GM18951 (cell line): ENCODE measurements around the gene GATA2.

Source experiments
- POLR2A ChIP-seq: IDR thresholded peaks from 4 replicates; pipeline ENCODE4 v1.6.1; 2011; ENCODE audit warnings: mild to moderate bottlenecking; ENCODE audit not compliant: insufficient read length, insufficient read depth; ENCODE audit errors: extremely low read depth
- in situ Hi-C: fragments of 300-500 bp; cut with MboI; formaldehyde crosslinking; loops from one replicate; pipeline ENCODE4 v1.12.0; 2022; ENCODE audit warnings: low sequenced_read_pairs, mixed read lengths, inconsistent platforms; ENCODE audit not compliant: unreplicated experiment

Gene GATA2

GRCh38 chr3:128482666-128483656 lies 10.0 kb downstream of the GATA2 start:
- in situ Hi-C loops: no loop called here
- no peak for TF ChIP-seq POLR2A

- in situ Hi-C loops: no loop called here
- no peak for TF ChIP-seq POLR2A
Observed at GRCh38 chr3:128482175-128482574, 10.8 kb downstream of the GATA2 start.

GRCh38 chr3:128481438-128481942 lies 11.5 kb downstream of the GATA2 start:
- no peak for TF ChIP-seq POLR2A

GRCh38 chr3:128480717-128481437 lies 12.1 kb downstream of the GATA2 start:
- in situ Hi-C loops: no loop called here
- TF ChIP-seq POLR2A: no peak

More at GRCh38 chr3:128481438-128481942, 11.5 kb downstream of the GATA2 start:
- in situ Hi-C loops: no loop called here

GRCh38 chr3:128480278-128480677 lies 12.7 kb downstream of the GATA2 start:
- in situ Hi-C loops: no loop called here
- no peak for TF ChIP-seq POLR2A

- in situ Hi-C loops: no loop called here
- TF ChIP-seq POLR2A: no peak
Observed at GRCh38 chr3:128479558-128480086, 13.4 kb downstream of the GATA2 start.

- in situ Hi-C loops: no loop called here
- no peak for TF ChIP-seq POLR2A
Observed at GRCh38 chr3:128478576-128479506, 14.2 kb downstream of the GATA2 start.

GRCh38 chr3:128476659-128477058 lies 16.3 kb downstream of the GATA2 start:
- no peak for TF ChIP-seq POLR2A
- in situ Hi-C loops: no loop called here

GRCh38 chr3:128475355-128475754 lies 17.6 kb downstream of the GATA2 start:
- in situ Hi-C loops: no loop called here
- TF ChIP-seq POLR2A: no peak

GRCh38 chr3:128473737-128474136 lies 19.3 kb downstream of the GATA2 start:
- in situ Hi-C loops: no loop called here
- no peak for TF ChIP-seq POLR2A

GRCh38 chr3:128473180-128473519 lies 19.9 kb downstream of the GATA2 start:
- TF ChIP-seq POLR2A: no peak
- in situ Hi-C loops: no loop called here

- in situ Hi-C loops: no loop called here
- TF ChIP-seq POLR2A: no peak
Observed at GRCh38 chr3:128472449-128473179, 20.4 kb downstream of the GATA2 start.

GRCh38 chr3:128471720-128472119 lies 21.3 kb downstream of the GATA2 start:
- in situ Hi-C loops: no loop called here
- TF ChIP-seq POLR2A: no peak
